SK-N-MC (cell line): ENCODE data around the gene PGPEP1.
"Not testable (repeated sequence)": the region's sequence is repeated elsewhere in the genome, so short reads cannot be mapped to it uniquely, and the experiment has no call there.

ENCODE experiments used
- DNase-seq: peaks from one replicate; pipeline ENCODE4 v3.0.0-alpha.2; 2011; ENCODE audit warnings: low read depth, low spot score
- H3K27ac ChIP-seq: fragments of 200-600 bp; sonication (generic); 2 replicates; pipeline ENCODE4 v1.5.1; 2016; ENCODE audit warnings: mixed run types
- H3K36me3 ChIP-seq: fragments of 200-600 bp; sonication (generic); 2 replicates; pipeline ENCODE4 v1.6.1; 2017; ENCODE audit warnings: antibody characterized with exemption, low read length, mixed read lengths; ENCODE audit not compliant: insufficient read depth
- H3K4me3 ChIP-seq: fragments of 200-600 bp; sonication (generic); 2 replicates; pipeline ENCODE4 v1.5.1; 2016
- H3K9ac ChIP-seq: fragments of 200-600 bp; sonication (generic); 2 replicates; pipeline ENCODE4 v1.8.0; 2017; ENCODE audit warnings: mixed run types, mixed read lengths; ENCODE audit not compliant: insufficient read length
- H3K9me3 ChIP-seq: fragments of 200-600 bp; sonication (generic); 2 replicates; pipeline ENCODE4 v1.6.1; 2017; ENCODE audit warnings: low read depth, mild to moderate bottlenecking, antibody characterized with exemption, low read length, moderate library complexity, mixed read lengths
- EZH2 ChIP-seq: fragments of 200-600 bp; sonication (generic); IDR thresholded peaks from one replicate; pipeline ENCODE4 v1.6.1; 2017; ENCODE audit warnings: antibody characterized with exemption
- FOXP2 ChIP-seq: optimal IDR thresholded peaks from 2 replicates; pipeline ENCODE3; 2011; ENCODE audit warnings: mild to moderate bottlenecking, moderate library complexity; ENCODE audit not compliant: insufficient read depth; ENCODE audit errors: extremely low read length, control extremely low read depth
- POLR2AphosphoS5 ChIP-seq: IDR thresholded peaks from 2 replicates; pipeline ENCODE4 v1.6.1; 2012; ENCODE audit warnings: mild to moderate bottlenecking, low read depth, low read length, borderline replicate concordance

PGPEP1 gene

DNA sequence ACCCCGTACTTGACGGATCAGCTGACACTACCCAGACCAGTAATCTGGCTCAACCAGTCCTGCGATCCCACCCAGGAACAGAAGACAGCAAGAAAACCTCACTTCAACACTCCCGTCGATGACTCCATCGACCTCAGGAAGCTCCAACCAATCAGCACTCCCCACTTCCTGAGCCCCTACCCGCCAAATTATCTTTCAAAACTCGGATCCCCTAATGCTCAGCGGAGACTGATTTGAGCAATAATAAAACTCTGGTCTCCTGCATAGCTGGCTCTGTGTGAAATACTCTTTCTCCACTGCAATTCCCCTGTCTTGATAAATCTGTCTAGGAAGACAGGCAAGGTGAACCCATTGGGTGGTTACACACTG is 18.7 kb upstream of the PGPEP1 start:
- no peaks in the 10 kb centered on the region; the same call in 1 of the 2 replicates for H3K36me3 ChIP-seq

DNA sequence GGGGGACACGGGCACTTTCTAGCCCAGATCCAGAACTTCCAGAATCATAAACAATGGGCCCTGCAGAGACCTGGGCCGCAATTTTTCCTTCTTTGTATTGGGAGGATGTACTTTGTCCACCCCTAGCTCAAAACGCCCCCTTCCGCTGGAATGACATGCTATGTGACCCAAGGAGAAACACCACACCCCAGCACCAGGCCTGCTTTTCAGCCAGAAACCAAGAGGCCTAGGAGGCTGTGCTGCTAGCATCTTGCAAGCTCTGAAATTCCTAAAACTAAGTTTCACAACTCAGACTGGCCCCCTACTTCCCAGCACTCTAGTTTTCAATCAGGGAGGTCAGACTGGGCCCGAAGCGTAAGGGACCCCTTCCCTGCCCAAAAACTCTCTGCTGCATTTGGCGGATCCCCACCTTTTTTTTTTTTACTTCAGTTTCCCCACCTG is 18.1 kb upstream of the PGPEP1 start:
- Histone ChIP-seq H3K27ac (peak overlapping the region; percentile 87), H3K9ac (peak overlapping the region; percentile 99), H3K9me3 (no peaks in the 10 kb centered on the region), H3K36me3 (no peaks in the 10 kb centered on the region; the same call in 1 of the 2 replicates), H3K4me3 (peak overlapping the region; percentile 98)
- TF ChIP-seq EZH2 (no peak), POLR2AphosphoS5 (0 out of 2 replicates have a peak, but pooled peaks have one; percentile 9)
- no peak for DNase-seq

More for the DNA sequence above, 18.7 kb upstream of the PGPEP1 start:
- no peak for TF ChIP-seq POLR2AphosphoS5
- H3K27ac ChIP-seq = peak overlapping the region; percentile 87; the same call in 1 of the 2 replicates
- no peak for DNase-seq
- H3K4me3 ChIP-seq = peak overlapping the region; percentile 98
- H3K9me3 ChIP-seq = no peaks in the 10 kb centered on the region
- peak overlapping the region; percentile 99 for H3K9ac ChIP-seq

DNA sequence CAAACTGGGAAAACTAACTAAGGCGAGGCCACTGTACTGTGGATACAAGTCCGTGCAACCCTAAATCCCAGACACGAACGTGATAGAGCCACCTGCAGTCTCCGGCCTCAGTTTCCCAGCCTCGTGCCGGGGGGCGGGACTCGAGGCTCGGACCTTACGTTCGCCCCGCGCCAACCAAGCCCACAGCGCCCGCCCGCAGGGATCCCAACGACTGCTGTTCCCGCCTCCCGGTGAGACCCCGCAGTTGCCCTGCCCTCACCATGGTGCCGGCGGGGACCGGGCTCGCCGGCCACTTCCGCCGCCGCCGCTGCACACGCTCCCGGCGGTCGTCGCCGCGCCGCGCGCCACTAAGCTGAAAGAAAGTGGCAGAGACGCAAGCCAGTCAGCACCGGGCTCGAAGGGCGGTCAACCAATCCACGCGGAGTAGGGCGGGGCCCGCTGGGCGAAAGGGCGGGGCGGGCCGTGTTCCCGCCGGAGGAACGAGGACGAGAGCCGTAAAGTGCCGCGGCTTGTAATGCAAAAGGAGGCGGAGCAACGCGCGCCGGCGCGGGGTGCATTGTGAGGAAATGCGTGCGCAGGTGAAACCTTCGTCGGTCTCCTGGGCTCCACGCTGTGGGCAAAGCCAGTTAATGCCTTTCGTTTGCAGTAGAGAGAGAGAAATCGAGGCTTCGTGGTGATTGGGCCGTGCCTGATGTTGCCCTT is 17.5 kb upstream of the PGPEP1 start, which contains the start of gene LSM4:
Gene LSM4 (minus strand): TSS at position 318 of the 702 bp plus-strand sequence. CDS start 56 bp downstream, at position 262.
- peak within 1 kb of the TSS; percentile 94 for H3K27ac ChIP-seq
- peak; percentile 87 for TF ChIP-seq POLR2AphosphoS5
- TF ChIP-seq FOXP2 = no peak
- no peak for TF ChIP-seq EZH2
- no peaks in the 10 kb centered on the region; the same call in 1 of the 2 replicates for H3K36me3 ChIP-seq
- DNase-seq = peak; percentile 83
- peak within 1 kb of the TSS; percentile 98 for H3K4me3 ChIP-seq
- no peaks in the 10 kb centered on the region for H3K9me3 ChIP-seq
- H3K9ac ChIP-seq = peak within 1 kb of the TSS; percentile 99

DNA sequence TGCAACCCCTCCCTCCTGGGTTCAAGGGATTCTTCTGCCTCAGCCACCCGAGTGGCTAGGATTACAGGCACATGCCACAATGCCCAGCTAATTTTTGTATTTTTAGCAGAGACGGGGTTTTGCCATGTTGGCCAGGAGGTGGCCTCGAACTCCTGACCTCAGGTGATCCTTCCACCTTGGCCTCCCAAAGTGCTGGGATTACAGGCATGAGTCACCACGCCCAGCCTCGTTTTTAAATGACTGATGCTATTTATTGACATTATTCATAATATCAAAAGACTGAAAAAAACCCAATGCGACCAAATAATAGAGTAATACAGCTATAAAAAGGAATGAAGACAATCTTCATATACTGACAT is 16.0 kb upstream of the PGPEP1 start:
- H3K9ac ChIP-seq, DNase-seq, H3K9me3 ChIP-seq, H3K4me3 ChIP-seq, H3K36me3 ChIP-seq: not testable (repeated sequence)
- H3K27ac ChIP-seq = peak overlapping the region; percentile 94; the same call in 1 of the 2 replicates

DNA sequence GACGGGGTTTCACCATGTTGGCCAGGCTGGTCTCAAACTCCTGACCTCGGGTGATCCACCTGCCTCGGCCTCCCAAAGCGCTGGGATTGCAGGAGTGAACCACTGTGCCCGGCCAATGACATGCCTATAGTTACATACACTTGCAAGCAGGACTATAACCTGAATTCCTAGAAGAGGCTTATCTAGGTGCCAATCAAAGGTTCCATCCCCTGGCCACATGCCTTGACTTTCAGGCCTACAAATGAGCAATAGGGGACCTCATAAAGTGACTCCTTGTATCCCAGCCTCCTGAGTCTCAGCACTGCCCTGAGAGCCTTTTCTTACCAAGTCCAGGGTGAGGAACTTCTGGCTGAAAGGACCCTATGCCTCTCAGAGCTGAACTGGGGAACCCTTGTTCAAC is 13.6 kb upstream of the PGPEP1 start:
- no peak overlapping the region for H3K4me3 ChIP-seq
- DNase-seq = no peak
- no peaks in the 10 kb centered on the region for H3K9me3 ChIP-seq
- no peak overlapping the region for H3K27ac ChIP-seq
- H3K36me3 ChIP-seq = no peaks in the 10 kb centered on the region
- H3K9ac ChIP-seq = no peak overlapping the region
- no peak for TF ChIP-seq FOXP2
- TF ChIP-seq EZH2 = no peak
- TF ChIP-seq POLR2AphosphoS5 = no peak

DNA sequence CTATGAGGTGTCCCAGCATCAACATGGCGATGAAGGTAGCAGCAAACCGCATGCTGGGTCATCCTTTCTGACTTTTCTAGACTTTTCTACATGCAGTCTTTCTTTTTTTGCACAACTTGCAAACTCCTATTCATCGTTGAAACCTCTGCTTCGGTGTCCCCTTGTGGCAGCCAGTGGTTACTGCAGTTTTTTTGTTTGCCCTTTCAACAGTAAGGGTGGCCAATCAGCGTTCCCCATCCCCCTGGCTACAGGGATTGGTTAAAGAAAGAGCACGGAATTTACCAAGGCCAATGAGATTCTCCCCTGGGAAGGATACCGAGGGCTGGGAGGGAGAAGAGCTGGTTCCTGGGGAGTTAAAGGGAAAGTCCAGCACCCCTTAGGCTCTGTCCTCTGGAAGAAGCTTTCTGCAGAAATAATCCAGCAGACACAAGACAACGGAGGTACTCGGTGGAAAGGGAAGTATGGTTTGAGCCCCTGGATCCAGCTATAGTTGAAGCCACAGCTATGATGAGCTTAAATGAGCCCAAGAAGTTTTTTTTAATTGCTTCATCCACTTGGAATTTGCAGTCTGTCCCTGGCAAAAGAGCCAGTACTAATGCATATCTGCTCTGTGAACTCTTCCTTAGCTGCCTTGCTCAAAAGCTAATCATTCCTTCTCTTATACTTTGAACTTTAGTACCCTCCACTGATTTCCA is 11.9 kb upstream of the PGPEP1 start:
- H3K27ac ChIP-seq = no peak overlapping the region; the same call in 1 of the 2 replicates
- H3K9ac ChIP-seq = peak overlapping the region; percentile 56
- H3K4me3 ChIP-seq = peak overlapping the region; percentile 77
- no peaks in the 10 kb centered on the region for H3K36me3 ChIP-seq
- peak; percentile 95 for DNase-seq
- H3K9me3 ChIP-seq = no peaks in the 10 kb centered on the region
- TF ChIP-seq POLR2AphosphoS5 = peak; percentile 51; the same call in 1 of the 2 replicates
- no peak for TF ChIP-seq FOXP2

DNA sequence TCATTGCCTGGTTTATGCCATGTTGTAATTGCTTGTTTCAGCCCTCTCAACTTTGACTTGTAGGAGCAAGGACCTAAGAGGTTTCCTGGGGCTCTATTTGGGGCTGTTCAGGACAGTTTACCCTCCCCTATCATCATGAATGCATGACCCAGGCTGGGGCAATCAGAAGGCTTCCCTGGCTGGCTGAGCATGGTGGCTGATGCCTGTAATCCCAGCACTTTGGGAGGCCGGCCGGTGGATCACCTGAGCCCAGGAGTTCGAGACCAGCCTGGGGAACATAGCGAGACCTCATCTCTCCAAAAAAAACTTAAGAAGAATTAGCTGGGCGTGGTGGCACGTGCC is 11.4 kb upstream of the PGPEP1 start:
- no peak overlapping the region; the same call in 1 of the 2 replicates for H3K27ac ChIP-seq
- TF ChIP-seq EZH2 = no peak
- TF ChIP-seq FOXP2 = no peak
- TF ChIP-seq POLR2AphosphoS5 = no peak

DNA sequence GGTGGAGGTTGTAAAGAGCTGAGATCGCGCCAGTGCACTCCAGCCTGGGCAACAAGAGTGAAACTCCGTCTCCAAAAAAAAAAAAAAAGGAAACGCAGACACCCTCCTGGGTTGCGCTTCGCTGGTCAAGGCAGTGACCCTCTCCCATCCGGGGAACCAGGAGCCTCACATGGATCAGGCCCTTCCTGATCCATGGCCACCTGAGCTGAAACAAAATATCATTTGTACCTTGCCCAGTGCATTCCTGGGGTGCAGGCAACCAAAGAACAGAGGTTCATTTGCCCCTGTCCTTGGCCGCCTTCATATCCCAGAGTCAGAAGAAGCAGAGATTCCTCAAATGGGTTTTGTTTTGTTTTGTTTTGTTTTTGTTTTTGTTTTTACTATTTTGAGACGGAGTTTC is 9.5 kb upstream of the PGPEP1 start:
- DNase-seq = no peak
- Histone ChIP-seq H3K9ac (no peak overlapping the region), H3K36me3 (no peaks in the 10 kb centered on the region), H3K4me3 (no peak overlapping the region), H3K27ac (no peak overlapping the region), H3K9me3 (no peaks in the 10 kb centered on the region)
- TF ChIP-seq EZH2 (no peak), FOXP2 (no peak), POLR2AphosphoS5 (no peak)

More for the DNA sequence above, 11.4 kb upstream of the PGPEP1 start:
- DNase-seq = no peak
- H3K4me3 ChIP-seq = peak overlapping the region; percentile 77
- H3K9me3 ChIP-seq = no peaks in the 10 kb centered on the region
- H3K9ac ChIP-seq = peak overlapping the region; percentile 56
- no peaks in the 10 kb centered on the region for H3K36me3 ChIP-seq

DNA sequence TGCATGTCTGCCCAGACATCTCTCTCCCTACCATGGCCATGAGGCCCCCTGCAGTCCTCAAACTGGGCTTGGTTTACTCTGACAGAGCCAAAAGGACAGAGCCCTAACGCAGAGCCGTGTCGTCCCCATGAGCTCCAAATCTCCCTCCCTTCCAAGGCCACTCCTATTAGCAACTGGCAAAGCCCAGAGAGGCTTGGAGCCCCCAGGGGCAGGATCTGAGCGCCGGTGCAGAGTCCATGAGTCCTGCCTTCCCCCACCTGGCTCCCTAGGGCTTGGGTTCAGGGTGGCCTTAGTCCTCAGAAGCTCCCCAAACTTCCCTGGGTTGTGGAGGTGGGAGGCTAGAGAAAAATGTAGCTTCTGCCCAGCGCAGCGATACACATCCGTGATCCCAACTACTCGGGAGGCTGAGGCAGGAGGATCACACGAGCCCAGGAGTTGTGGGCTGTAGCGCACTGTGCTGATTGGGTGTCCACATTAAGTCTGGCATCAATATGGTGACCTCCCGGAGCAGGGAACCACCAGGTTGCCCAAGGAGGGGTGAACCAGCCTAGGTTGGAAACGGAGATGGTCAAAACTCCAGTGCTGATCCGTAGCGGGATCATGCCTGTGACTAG is 7.4 kb upstream of the PGPEP1 start:
- Histone ChIP-seq H3K4me3 (no peak overlapping the region), H3K9me3 (no peaks in the 10 kb centered on the region), H3K36me3 (no peaks in the 10 kb centered on the region), H3K27ac (no peak overlapping the region), H3K9ac (no peak overlapping the region)
- no peak for TF ChIP-seq POLR2AphosphoS5
- TF ChIP-seq EZH2 = no peak
- no peak for TF ChIP-seq FOXP2
- DNase-seq = no peak
